Endodermal cell (in vitro differentiated cells): ENCODE measurements around the gene TMPRSS13. TPM values are rescaled to one million over a fixed set of nuclear protein-coding genes. Genes with fewer than 3 reads are reported as not detected.

Experiments used
- DNase-seq: peaks from one replicate; pipeline ENCODE4 v3.0.0-alpha.2; 2017
- H3K27ac ChIP-seq: 2 replicates; pipeline ENCODE4 v1.5.1; 2013; ENCODE audit warnings: mild to moderate bottlenecking, low read depth, low read length, moderate library complexity
- H3K27me3 ChIP-seq: 2 replicates; pipeline ENCODE4 v1.6.1; 2013; ENCODE audit warnings: mild to moderate bottlenecking, low read length, moderate library complexity; ENCODE audit not compliant: insufficient read depth, control insufficient read depth, poor library complexity, severe bottlenecking
- H3K36me3 ChIP-seq: 2 replicates; pipeline ENCODE4 v1.7.0; 2013; ENCODE audit warnings: mild to moderate bottlenecking, low read length, moderate library complexity; ENCODE audit not compliant: control insufficient read depth, insufficient read depth
- H3K4me1 ChIP-seq: one replicate; pipeline ENCODE4 v1.7.0; 2013; ENCODE audit warnings: low read length; ENCODE audit not compliant: control insufficient read depth, insufficient read depth
- H3K4me3 ChIP-seq: 2 replicates; pipeline ENCODE4 v1.5.1; 2013; ENCODE audit warnings: mild to moderate bottlenecking, low read length, moderate library complexity
- H3K9ac ChIP-seq: 2 replicates; pipeline ENCODE4 v1.6.1; 2013; ENCODE audit warnings: mild to moderate bottlenecking, low read length, moderate library complexity; ENCODE audit not compliant: poor library complexity, severe bottlenecking; ENCODE audit errors: extremely low read depth
- H3K9me3 ChIP-seq: 2 replicates; pipeline ENCODE4 v1.6.1; 2013; ENCODE audit warnings: mild to moderate bottlenecking, low read length, moderate library complexity; ENCODE audit not compliant: control insufficient read depth
- H3K27ac Mint-ChIP-seq: 2 replicates; pipeline ENCODE4 v1.8.0; 2020; ENCODE audit warnings: mixed read lengths
- H3K27me3 Mint-ChIP-seq: 2 replicates; pipeline ENCODE4 v1.8.0; 2021; ENCODE audit warnings: mild to moderate bottlenecking, mixed read lengths; ENCODE audit not compliant: insufficient read depth
- H3K36me3 Mint-ChIP-seq: 2 replicates; pipeline ENCODE4 v1.8.0; 2020; ENCODE audit warnings: low read depth, mixed read lengths
- H3K4me1 Mint-ChIP-seq: 2 replicates; pipeline ENCODE4 v1.8.0; 2020; ENCODE audit warnings: mixed read lengths
- H3K4me3 Mint-ChIP-seq: 2 replicates; pipeline ENCODE4 v1.8.0; 2020; ENCODE audit warnings: mild to moderate bottlenecking, moderate library complexity, mixed read lengths
- H3K9me3 Mint-ChIP-seq: 2 replicates; pipeline ENCODE4 v1.8.0; 2020; ENCODE audit warnings: mild to moderate bottlenecking, mixed read lengths
- CTCF ChIP-seq: fragments of 200-600 bp; sonication (generic); conservative IDR thresholded peaks from 2 replicates; pipeline ENCODE4 v1.5.0; 2021; ENCODE audit warnings: antibody characterized with exemption, mild to moderate bottlenecking
- WGBS, 2 experiments: methylation state at CpG; one replicate each; pipeline versions ENCODE4 v1.1.5 to v1.1.7; 2013; ENCODE audit warnings: missing lambda C conversion rate in 2 of 2, mixed read lengths in 1 of 2; ENCODE audit not compliant: insufficient coverage in 1 of 2, insufficient read length in 1 of 2; 5-methylcytosine and 5-hydroxymethylcytosine counted together
- total RNA-seq, 2 donors: library from RNA; stranded (reverse); fragmentation: NEBNext Ultra II Directional in 1 of 2; extraction: Animal tissue kit (Norgen Biotek cat#: 25700) in 1 of 2; gene quantifications; 2 replicates in 1 of 2; 3 replicates in 1 of 2; pipeline ENCODE4 v1.2.1, GENCODE V29; 2021

The TMPRSS13 gene
- total RNA-seq, 2 donors from 2014 or later, result 2.5 to 6.4 TPM

- H3K4me1 Mint-ChIP-seq, result peaks cover 47% of the 10 kb centered on the region
- H3K36me3 Mint-ChIP-seq, result no peaks in the 10 kb centered on the region
- Histone ChIP-seq H3K36me3 (no peaks in the 10 kb centered on the region), H3K4me3 (no peak overlapping the region), H3K27me3 (peaks cover 21% of the 10 kb centered on the region), H3K27ac (no peak overlapping the region), H3K9me3 (no peaks in the 10 kb centered on the region), H3K4me1 (peaks cover 14% of the 10 kb centered on the region), H3K9ac (no peak overlapping the region)
- H3K27me3 Mint-ChIP-seq, result peaks cover 13% of the 10 kb centered on the region
- H3K9me3 Mint-ChIP-seq, result no peaks in the 10 kb centered on the region
- WGBS, 2 experiments, result 94% methylated on average over 6 to 9 of the region's 9 CpGs
- TF ChIP-seq CTCF, result no peak
- peak; percentile 55 for DNase-seq
- H3K4me3 Mint-ChIP-seq, result no peak overlapping the region
- H3K27ac Mint-ChIP-seq, result peak overlapping the region; percentile 88
Observed at GRCh38 chr11:117930668-117931330, 1.6 kb upstream of the TMPRSS13 start.

DNA sequence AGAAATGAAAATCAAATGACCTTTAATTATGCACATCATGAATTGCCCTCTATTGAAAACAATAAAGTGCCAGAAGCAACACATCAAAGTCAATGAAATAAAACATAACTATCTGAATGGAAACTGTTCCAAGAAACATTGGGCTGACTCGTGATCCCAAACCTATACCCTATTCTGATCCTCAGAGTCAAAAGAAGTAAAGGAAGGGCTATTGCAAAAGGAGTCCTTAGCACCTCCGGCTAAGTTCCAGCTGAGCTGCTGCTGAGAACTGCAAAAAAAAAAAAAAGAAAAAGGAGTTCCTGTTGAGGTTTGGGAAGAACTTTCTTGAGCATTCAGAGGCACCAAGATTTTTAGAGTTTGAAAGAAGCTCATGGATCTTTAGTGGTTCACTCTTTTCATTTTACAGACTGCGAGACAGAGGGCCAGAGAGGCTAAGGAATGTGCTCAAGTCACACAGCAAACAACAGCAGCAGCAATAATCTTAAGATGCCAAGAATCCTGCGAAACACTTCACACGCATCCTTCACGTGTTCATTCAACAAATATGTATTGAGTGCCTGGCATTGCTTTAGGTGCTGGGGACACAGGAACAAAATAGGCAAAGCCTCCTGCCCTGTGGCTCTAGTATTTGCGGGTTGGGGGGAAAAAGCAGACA lies 841 bp upstream of the TMPRSS13 start:
- no peaks in the 10 kb centered on the region for H3K9me3 Mint-ChIP-seq
- H3K36me3 Mint-ChIP-seq, result no peaks in the 10 kb centered on the region
- WGBS, 2 experiments, result 85 to 89% methylated on average over 6 of the region's 7 CpGs
- peaks cover 14% of the 10 kb centered on the region for H3K4me1 ChIP-seq
- no peak for TF ChIP-seq CTCF
- H3K27me3 Mint-ChIP-seq, result peaks cover 14% of the 10 kb centered on the region
- no peaks in the 10 kb centered on the region for H3K9me3 ChIP-seq
- peaks cover 47% of the 10 kb centered on the region for H3K4me1 Mint-ChIP-seq
- H3K9ac ChIP-seq, result no peak overlapping the region
- H3K27ac Mint-ChIP-seq, result peak overlapping the region; percentile 88
- H3K4me3 Mint-ChIP-seq, result no peak overlapping the region
- peaks cover 21% of the 10 kb centered on the region for H3K27me3 ChIP-seq
- no peak overlapping the region for H3K4me3 ChIP-seq
- DNase-seq, result no peak
- no peak overlapping the region for H3K27ac ChIP-seq
- H3K36me3 ChIP-seq, result no peaks in the 10 kb centered on the region

DNA sequence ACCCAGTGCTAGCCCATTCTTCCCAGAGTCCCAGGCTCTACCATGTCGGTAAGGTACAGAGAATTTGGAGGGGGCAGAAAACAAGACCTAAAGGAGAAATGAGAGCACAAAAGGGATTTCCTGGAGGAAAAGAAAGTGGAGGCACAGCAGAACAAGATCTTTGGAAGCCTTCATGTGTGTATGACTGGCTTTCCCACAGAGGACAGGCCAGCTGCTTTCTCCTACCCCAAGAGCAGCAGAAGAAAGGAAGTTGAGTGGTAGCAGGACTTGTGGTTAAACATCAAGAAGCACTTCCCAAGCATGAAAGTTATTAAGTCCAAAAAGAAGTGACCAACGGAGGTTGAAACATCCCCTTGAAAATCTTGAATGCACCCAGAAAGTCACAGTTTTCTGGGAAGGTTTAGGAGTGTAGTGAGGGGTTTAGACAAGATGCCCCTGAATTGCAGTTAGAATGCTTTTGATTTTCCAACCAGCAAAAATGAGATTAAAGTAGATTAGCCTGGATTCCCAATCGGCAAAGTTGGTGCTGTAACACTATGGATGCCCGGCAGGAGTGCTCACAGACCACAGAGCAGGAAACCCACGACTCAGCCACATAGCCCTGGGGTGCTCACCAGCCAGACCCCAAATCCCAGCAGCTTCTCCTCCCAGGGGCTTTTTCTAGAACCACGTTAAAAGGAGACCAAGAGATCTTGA lies 608 bp downstream of the TMPRSS13 start:
- Histone ChIP-seq H3K4me1 (peaks cover 11% of the 10 kb centered on the region), H3K27me3 (peaks cover 21% of the 10 kb centered on the region), H3K27ac (no peak overlapping the region), H3K9ac (no peak overlapping the region), H3K36me3 (no peaks in the 10 kb centered on the region), H3K4me3 (no peak overlapping the region), H3K9me3 (no peaks in the 10 kb centered on the region)
- H3K4me1 Mint-ChIP-seq, result peaks cover 42% of the 10 kb centered on the region
- no peaks in the 10 kb centered on the region for H3K9me3 Mint-ChIP-seq
- H3K4me3 Mint-ChIP-seq, result peak overlapping the region; percentile 44
- peaks cover 14% of the 10 kb centered on the region for H3K27me3 Mint-ChIP-seq
- peak; percentile 52 for TF ChIP-seq CTCF
- peak overlapping the region; percentile 88 for H3K27ac Mint-ChIP-seq
- no peaks in the 10 kb centered on the region for H3K36me3 Mint-ChIP-seq
- WGBS, 2 experiments, result 86 to 88% methylated on average over 5 to 6 of the region's 6 CpGs
- DNase-seq, result peak; percentile 63
